Activated T-cell treated with anti-CD3 and anti-CD28 coated beads, Interleukin-2, amount 50 U/mL, for 24 hours (primary cell): ENCODE measurements around the gene ADAMTS16.
"Not testable (repeated sequence)": the region's sequence is repeated elsewhere in the genome, so short reads cannot be mapped to it uniquely, and the experiment has no call there.

Source experiments
- DNase-seq: peaks from one replicate; pipeline ENCODE4 v3.0.0-alpha.2; 2020
- H3K27ac Mint-ChIP-seq: 2 replicates; pipeline ENCODE4 v1.8.0; 2020; ENCODE audit warnings: mild to moderate bottlenecking, mixed read lengths
- H3K27me3 Mint-ChIP-seq: 2 replicates; pipeline ENCODE4 v1.8.0; 2020; ENCODE audit warnings: mixed read lengths
- H3K36me3 Mint-ChIP-seq: 2 replicates; pipeline ENCODE4 v1.8.0; 2020; ENCODE audit warnings: low read depth, mixed read lengths
- H3K4me1 Mint-ChIP-seq: 2 replicates; pipeline ENCODE4 v1.8.0; 2020; ENCODE audit warnings: low read depth, mixed read lengths
- H3K4me3 Mint-ChIP-seq: 2 replicates; pipeline ENCODE4 v1.8.0; 2020; ENCODE audit warnings: mild to moderate bottlenecking, moderate library complexity, mixed read lengths
- H3K9me3 Mint-ChIP-seq: 2 replicates; pipeline ENCODE4 v1.8.0; 2020; ENCODE audit warnings: mixed read lengths

Gene ADAMTS16

GRCh38 chr5:5135957-5136676 is 4.0 kb upstream of the ADAMTS16 start:
- no peak overlapping the region for H3K4me3 Mint-ChIP-seq
- no peaks in the 10 kb centered on the region for H3K36me3 Mint-ChIP-seq
- no peaks in the 10 kb centered on the region for H3K9me3 Mint-ChIP-seq
- H3K27ac Mint-ChIP-seq = no peak overlapping the region
- peaks cover 5% of the 10 kb centered on the region for H3K4me1 Mint-ChIP-seq
- DNase-seq = no peak
- peaks cover 21% of the 10 kb centered on the region for H3K27me3 Mint-ChIP-seq

GRCh38 chr5:5137851-5138250 is 2.3 kb upstream of the ADAMTS16 start:
- H3K27ac Mint-ChIP-seq, H3K9me3 Mint-ChIP-seq, H3K36me3 Mint-ChIP-seq, H3K4me3 Mint-ChIP-seq, H3K4me1 Mint-ChIP-seq, DNase-seq: not testable (repeated sequence)
- peaks cover 34% of the 10 kb centered on the region for H3K27me3 Mint-ChIP-seq

- Mint-ChIP-seq H3K27me3 (peaks cover 39% of the 10 kb centered on the region), H3K36me3 (no peaks in the 10 kb centered on the region), H3K27ac (no peak overlapping the region), H3K9me3 (no peaks in the 10 kb centered on the region), H3K4me3 (no peak overlapping the region), H3K4me1 (peaks cover 6% of the 10 kb centered on the region)
- no peak for DNase-seq
Measured at GRCh38 chr5:5139336-5139776, 774 bp upstream of the ADAMTS16 start.

DNA sequence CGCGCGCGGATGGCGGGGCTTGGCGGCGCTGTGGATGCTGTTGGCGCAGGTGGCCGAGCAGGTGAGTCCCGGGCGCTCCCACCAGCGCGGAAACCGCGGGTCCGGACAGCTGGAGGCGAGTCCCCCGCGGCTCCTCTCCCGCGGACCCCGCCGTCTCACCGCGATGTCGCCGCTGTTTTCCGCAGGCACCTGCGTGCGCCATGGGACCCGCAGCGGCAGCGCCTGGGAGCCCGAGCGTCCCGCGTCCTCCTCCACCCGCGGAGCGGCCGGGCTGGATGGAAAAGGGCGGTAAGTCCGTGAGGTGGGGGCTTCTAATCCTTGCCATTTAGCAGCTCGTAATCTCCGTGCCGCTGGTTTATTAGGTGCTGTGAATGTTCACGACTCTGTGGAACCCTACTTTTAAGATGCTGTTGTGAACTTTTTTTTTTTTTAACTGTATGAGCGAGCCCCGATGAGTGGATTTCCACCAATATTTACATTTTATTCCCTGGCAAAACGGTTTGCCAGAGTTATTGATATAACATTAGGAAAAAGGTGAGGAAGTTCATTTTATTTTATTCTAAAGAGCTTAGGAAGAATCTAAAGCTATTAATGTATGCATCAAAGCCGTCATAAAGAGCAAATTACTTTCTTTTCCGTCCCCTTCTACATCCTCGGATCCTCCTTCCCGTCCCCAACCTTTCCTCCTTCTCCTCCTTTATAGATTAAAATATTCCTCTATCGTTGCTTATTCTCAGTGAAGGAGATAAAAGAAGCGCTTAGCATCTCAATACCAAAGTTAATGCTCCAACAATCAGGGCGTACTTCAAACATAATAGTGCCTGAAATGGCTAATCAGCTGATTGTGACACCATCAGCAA is 579 bp downstream of the ADAMTS16 start:
- Mint-ChIP-seq H3K27ac (no peak overlapping the region), H3K4me1 (peaks cover 6% of the 10 kb centered on the region)

DNA sequence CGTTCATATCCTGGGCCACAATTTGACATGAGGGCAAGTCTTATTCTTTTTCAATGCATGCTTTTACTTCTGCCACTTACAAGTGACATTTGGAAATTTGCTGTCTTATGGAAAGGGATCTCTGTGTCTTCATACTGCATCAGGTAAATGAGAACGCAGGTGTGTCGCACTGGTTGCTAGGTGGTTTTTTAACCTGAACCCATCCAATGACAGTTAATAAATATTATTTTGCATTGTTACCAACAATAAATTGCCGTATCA is 1.1 kb downstream of the ADAMTS16 start:
- Mint-ChIP-seq H3K27ac (no peak overlapping the region), H3K4me1 (peaks cover 6% of the 10 kb centered on the region), H3K36me3 (no peaks in the 10 kb centered on the region), H3K27me3 (peaks cover 39% of the 10 kb centered on the region), H3K4me3 (no peak overlapping the region), H3K9me3 (no peaks in the 10 kb centered on the region)
- no peak for DNase-seq

More for the DNA sequence above, 579 bp downstream of the ADAMTS16 start:
- peaks cover 39% of the 10 kb centered on the region for H3K27me3 Mint-ChIP-seq
- no peaks in the 10 kb centered on the region for H3K9me3 Mint-ChIP-seq
- H3K36me3 Mint-ChIP-seq = no peaks in the 10 kb centered on the region
- H3K4me3 Mint-ChIP-seq = no peak overlapping the region
- peak; percentile 31 for DNase-seq

DNA sequence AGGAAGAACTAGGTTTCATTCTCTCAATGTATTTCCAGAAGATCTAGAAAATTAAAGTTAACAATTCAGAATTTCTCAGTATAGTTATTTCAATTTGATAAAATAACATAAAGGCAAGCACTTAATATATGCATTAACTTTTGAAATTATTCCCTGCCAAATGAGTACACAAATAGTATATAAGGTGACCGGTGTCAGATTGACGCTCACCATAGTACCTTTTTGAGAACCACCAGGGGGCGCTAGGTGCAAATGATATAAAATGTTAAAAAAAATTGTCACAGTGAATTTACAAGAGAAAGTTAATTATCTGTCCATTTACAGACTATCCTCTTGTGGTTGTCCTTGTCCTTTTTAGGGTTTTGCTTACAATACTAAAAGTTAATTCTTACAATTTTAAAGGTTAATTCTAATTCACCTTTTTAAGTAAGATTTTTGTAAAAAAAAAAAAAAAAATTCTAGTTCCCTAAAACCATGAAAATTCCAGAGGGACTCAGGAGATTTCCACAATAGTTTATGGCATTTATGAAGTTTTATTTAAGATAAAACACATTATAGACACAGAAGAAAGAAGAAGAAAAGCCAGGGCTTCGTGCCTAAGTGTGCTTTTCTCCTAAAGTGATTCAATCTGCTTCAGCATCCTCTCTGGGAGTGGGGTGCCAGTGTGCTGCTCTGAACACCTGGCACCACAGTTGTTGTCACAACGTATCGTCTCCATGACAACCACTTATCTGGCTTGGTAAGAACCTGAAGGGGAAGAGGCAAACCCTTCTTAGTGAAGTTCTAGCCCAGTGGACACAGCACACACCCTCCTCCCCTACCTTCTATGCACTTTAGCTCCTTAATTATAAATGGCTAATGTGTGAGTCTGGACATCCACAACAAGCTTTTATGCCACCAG is 1.7 kb downstream of the ADAMTS16 start:
- DNase-seq = no peak

GRCh38 chr5:5144441-5144840 is 4.3 kb downstream of the ADAMTS16 start:
- Mint-ChIP-seq H3K4me3 (no peak overlapping the region), H3K4me1 (peaks cover 6% of the 10 kb centered on the region), H3K9me3 (no peaks in the 10 kb centered on the region), H3K27ac (no peak overlapping the region), H3K27me3 (peaks cover 28% of the 10 kb centered on the region), H3K36me3 (no peaks in the 10 kb centered on the region)
- DNase-seq = no peak

More for the DNA sequence above, 1.7 kb downstream of the ADAMTS16 start:
- Mint-ChIP-seq H3K36me3 (no peaks in the 10 kb centered on the region), H3K27ac (no peak overlapping the region), H3K27me3 (peaks cover 39% of the 10 kb centered on the region), H3K4me1 (peaks cover 6% of the 10 kb centered on the region), H3K4me3 (no peak overlapping the region), H3K9me3 (no peaks in the 10 kb centered on the region)

- H3K36me3 Mint-ChIP-seq = no peaks in the 10 kb centered on the region
- no peak overlapping the region for H3K4me3 Mint-ChIP-seq
- peaks cover 2% of the 10 kb centered on the region for H3K9me3 Mint-ChIP-seq
- DNase-seq = no peak
- peaks cover 4% of the 10 kb centered on the region for H3K4me1 Mint-ChIP-seq
- no peak overlapping the region for H3K27ac Mint-ChIP-seq
- H3K27me3 Mint-ChIP-seq = peaks cover 20% of the 10 kb centered on the region
Measured at GRCh38 chr5:5145651-5146529, 5.8 kb downstream of the ADAMTS16 start.

DNA sequence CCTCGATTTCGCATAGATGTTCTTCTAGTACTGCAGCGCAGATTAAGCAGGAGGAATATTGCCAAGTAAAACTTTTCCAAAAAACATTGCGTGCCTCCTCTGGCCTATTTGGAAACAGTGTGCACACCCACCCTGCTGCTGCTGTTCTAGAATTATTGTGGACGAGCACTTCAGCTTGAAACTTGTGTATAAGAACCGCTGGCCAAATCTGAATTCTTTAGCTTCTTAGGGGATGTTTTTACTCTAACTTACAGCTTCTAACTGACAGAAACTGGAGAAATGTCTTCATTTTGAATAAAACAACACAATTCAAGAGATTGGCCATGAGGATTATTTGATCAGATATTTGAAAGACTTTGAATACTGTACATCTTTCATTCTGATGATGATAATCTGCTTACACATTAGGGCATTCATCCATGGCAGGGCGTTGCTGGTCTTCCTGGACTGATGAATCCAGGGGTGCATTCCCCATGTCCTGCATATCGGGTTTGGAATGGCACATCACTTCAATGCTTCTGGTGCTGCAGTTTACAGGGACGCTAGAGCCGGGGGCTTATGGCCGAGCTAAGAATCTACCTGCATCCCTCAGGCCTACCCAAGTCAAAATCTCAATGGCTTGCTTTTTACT is 6.5 kb downstream of the ADAMTS16 start:
- Mint-ChIP-seq H3K4me1 (no peaks in the 10 kb centered on the region), H3K9me3 (peaks cover 2% of the 10 kb centered on the region), H3K27ac (no peak overlapping the region), H3K4me3 (no peak overlapping the region), H3K36me3 (no peaks in the 10 kb centered on the region), H3K27me3 (peaks cover 13% of the 10 kb centered on the region)
- DNase-seq = no peak

GRCh38 chr5:5149154-5149553 is 9.0 kb downstream of the ADAMTS16 start:
- no peaks in the 10 kb centered on the region for H3K4me1 Mint-ChIP-seq
- peaks cover 2% of the 10 kb centered on the region for H3K9me3 Mint-ChIP-seq
- DNase-seq = no peak
- H3K4me3 Mint-ChIP-seq = no peak overlapping the region
- no peaks in the 10 kb centered on the region for H3K36me3 Mint-ChIP-seq
- H3K27ac Mint-ChIP-seq = no peak overlapping the region
- peaks cover 6% of the 10 kb centered on the region for H3K27me3 Mint-ChIP-seq

GRCh38 chr5:5150667-5151066 is 10.5 kb downstream of the ADAMTS16 start:
- peaks cover 5% of the 10 kb centered on the region for H3K9me3 Mint-ChIP-seq
- no peaks in the 10 kb centered on the region for H3K36me3 Mint-ChIP-seq
- H3K27me3 Mint-ChIP-seq = peaks cover 6% of the 10 kb centered on the region
- H3K27ac Mint-ChIP-seq = no peak overlapping the region
- no peak for DNase-seq
- H3K4me1 Mint-ChIP-seq = peaks cover 3% of the 10 kb centered on the region
- no peak overlapping the region for H3K4me3 Mint-ChIP-seq

GRCh38 chr5:5154733-5155132 is 14.6 kb downstream of the ADAMTS16 start:
- Mint-ChIP-seq H3K4me3 (no peak overlapping the region), H3K9me3 (peaks cover 5% of the 10 kb centered on the region), H3K36me3 (no peaks in the 10 kb centered on the region), H3K4me1 (peaks cover 3% of the 10 kb centered on the region), H3K27me3 (peaks cover 8% of the 10 kb centered on the region), H3K27ac (no peak overlapping the region)
- DNase-seq = no peak

GRCh38 chr5:5155617-5156016 is 15.5 kb downstream of the ADAMTS16 start:
- no peak for DNase-seq
- Mint-ChIP-seq H3K4me1 (peaks cover 3% of the 10 kb centered on the region), H3K36me3 (no peaks in the 10 kb centered on the region), H3K4me3 (no peak overlapping the region), H3K9me3 (peaks cover 5% of the 10 kb centered on the region), H3K27ac (no peak overlapping the region), H3K27me3 (peaks cover 8% of the 10 kb centered on the region)
